GM18909 (cell line): Measurements from ENCODE around the gene RND1.
"Not testable (repeated sequence)": the region's sequence is repeated elsewhere in the genome, so short reads cannot be mapped to it uniquely, and the experiment has no call there.

Source experiments
- ATAC-seq: cut with Tn5 transposase; IDR thresholded peaks from one replicate; pipeline ENCODE4 v1.9.1; 2021; ENCODE audit warnings: mild to moderate bottlenecking; ENCODE audit not compliant: unreplicated experiment, poor library complexity

Gene RND1

DNA sequence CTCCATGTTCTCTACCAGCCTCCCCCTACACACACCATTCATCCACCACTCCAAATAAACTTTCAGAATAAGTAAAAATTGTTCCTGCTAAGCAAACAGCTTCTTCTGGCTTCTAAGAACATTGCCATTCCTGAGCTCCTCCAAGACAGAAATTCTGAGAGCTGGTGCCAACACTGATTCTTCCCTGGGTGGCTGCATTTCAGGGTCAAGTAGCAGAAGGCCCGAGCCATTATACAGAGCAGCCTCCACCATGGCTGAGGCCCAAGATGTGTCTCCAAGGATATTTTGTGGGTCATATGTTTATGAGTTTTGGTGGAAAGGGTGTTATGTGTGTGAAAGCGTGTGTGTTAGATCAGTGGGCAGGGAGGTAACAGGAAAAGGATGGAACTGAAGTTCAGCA lies 3.5 kb upstream of the RND1 start:
- ATAC-seq: no peak

DNA sequence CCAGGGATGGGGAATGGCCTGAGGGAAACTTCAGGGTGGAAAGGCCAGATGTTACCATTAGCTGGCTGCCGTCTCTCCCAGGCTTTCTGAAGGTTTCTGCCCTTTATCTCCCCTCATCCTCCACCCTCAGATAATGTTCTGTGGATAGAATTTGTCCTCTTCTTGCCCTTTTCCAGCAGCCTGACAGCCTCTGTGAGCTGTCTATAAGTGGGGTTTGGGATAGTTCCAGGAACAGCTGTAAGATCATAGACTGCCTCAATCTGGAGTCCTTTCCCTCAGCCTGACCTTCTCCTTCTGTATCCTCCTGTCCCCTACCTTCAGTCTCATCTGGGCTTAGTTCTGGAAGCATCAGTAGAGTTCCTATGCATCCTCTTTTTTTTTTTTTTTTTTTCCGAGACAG lies 2.8 kb upstream of the RND1 start:
- ATAC-seq: no peak

DNA sequence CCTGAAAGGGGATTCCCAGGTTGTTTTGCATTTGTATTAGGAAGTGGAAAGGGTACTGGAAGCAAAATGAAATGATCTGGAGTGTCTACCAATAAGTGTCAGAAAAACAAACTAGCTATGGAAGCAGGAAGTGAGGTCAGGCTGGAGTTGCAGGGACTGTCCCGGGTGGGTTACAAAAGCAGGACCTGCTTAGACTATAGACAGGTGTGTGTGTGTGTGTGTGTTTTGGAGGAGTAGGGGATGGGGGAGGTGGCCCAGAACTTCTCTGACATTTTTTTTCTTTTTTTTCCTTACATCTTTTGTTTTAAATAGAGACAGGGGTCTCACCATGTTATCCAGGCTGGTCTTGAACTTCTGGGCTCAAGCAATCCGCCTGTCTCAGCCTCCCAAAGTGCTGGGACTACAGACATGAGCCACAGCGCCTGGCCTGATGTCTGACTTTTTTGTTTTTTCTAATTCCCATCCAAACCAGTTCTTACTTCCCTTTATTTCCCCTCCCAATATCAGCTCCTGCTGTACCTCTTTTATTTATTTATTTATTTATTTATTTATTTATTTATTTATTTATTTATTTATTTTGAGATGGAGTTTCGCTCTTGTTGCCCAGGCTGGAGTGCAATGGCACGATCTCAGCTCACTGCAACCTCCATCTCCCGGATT lies 512 bp upstream of the RND1 start:
- ATAC-seq: peak; percentile 54

DNA sequence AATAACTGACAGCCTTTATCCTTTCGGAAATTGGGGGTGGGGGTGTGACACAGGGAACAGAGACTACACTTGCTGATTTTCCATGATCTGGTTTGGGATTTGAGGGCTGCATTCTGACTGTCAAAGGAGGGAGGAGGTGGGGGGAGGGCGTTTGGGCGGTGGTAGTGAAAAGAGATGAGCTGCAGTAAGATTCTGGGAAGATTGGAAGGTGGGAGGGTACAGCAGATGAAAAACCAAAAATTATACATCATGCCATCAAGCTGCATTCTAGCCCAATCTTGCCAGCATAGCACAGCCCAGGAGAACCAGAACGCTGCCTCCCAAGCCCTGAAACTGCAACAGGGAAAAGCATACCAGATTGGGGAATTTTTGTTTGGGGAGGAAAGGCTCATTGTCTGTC lies 2.4 kb downstream of the RND1 start:
- ATAC-seq: no peak

- no peak for ATAC-seq
These were observed 2.9 kb downstream of the RND1 start for GRCh38 chr12:48862760-48863159.

DNA sequence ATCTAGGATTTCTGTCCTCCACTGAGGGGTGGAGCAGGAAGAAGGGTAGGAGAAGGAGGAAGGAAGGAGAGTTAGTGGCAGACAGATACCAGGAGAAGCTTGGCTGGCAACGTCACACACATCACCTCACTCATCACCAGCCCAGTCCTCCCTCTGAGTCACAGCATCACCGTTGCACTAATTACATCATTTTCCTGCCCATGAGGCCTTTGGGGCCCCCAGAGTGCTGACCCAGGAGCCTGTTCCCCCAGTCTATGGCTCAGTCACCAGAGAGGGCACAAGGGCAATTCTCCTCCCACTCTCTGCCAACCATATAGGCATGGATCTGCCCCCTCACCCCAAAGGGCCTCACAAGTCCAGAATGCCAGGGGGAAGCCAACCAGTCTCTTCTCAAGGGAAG lies 4.6 kb downstream of the RND1 start:
- no peak for ATAC-seq

- ATAC-seq: not testable (repeated sequence)
These were observed 5.4 kb downstream of the RND1 start for GRCh38 chr12:48860236-48860635.

GRCh38 chr12:48859607-48860006 lies 6.1 kb downstream of the RND1 start:
- no peak for ATAC-seq

DNA sequence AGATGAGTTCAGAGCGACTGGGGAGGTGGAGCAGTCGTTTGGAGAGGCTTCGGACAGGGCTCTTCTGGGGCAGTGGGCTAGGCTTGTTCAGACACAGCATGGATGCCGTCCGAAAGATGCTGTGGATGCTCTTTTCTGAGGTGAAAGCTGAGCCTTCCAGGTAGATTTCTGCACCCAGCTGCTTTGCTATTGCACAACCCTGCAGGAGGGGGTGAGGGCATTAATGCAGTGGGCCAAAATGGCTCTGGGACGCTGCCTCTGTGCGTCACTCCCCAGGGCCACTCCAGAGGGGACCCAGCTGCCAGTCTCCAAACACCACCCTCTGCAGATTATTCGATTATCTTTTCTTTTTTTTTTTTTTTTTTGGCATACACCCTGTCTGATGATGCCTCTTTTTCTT lies 7.6 kb downstream of the RND1 start:
- ATAC-seq: no peak

- no peak for ATAC-seq
These were observed 8.2 kb downstream of the RND1 start for GRCh38 chr12:48857278-48857994.

- ATAC-seq: no peak
These were observed 9.3 kb downstream of the RND1 start for GRCh38 chr12:48856379-48856778.

- not testable (repeated sequence) for ATAC-seq
These were observed 10.7 kb downstream of the RND1 start for GRCh38 chr12:48854932-48855331.

DNA sequence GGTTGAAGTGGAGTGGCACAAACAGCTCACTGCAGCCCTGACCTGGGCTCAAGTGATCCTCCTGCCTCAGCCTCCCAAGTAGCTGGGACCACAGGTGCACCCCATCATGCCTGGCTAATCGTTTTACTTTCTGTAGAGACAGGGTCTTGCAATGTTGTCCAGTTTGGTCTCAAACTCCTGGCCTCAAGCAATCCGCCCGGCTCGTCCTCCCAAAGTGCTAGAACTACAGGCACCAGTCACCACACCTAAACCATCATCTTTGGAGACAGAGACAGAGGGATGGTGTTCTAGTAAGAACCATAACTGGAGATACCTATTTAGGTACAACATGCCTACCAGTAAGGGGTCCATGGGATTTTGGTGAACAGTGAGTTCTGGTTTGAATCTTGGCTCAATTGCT lies 11.2 kb downstream of the RND1 start:
- no peak for ATAC-seq

DNA sequence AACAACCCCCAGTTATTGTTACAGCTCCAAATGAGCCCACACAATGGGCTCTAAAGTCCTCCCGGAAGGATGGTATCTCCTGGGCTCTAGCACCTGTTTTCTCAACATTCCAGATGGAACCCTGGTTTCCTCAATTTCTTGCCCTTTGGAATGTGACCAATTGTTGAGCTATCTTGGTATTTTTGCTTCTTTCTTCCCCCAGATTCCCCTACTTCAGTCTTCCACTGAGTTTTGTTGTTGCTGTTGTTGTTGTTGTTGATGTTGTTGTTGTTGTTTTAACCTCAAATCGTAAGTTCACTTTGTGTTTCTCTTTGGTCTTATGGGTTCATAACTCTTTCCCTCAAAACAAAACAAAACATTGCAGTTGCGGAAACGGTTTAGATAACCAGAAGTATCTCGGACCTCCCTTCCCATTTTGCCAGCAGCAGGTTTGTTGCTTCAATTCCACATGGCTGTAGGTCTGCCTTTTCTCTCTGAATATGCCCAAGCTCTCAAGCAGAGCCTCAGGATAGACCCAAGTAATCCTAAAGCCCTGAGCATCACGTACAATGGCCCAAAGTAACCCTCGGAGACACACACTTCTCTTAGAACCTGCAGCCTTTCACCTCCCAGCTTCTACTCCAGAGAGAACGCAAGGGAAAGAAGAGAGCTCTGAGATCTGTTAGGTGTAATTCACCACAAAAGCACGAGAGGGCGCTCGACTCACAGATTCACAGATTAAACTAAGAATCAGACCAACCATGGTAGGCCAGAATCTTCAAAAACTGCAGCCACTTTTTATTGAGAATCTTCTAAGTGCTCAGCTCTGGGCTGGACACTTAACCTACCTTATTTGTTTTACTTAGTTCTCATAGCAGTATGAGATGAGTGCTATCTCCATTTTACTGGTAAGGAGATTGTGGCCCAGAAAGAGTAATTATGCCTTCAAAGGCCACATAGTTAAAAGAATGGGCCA lies 12.7 kb downstream of the RND1 start:
- ATAC-seq: peak; percentile 52

GRCh38 chr12:48851883-48852733 lies 13.6 kb downstream of the RND1 start, which contains the start of gene DDX23:
Gene DDX23 (minus strand): TSS chr12:48852163. CDS start chr12:48845782, 6,381 bp downstream.
- ATAC-seq: peak; percentile 95

GRCh38 chr12:48842021-48842420 lies 23.6 kb downstream of the RND1 start:
- ATAC-seq: not testable (repeated sequence)

DNA sequence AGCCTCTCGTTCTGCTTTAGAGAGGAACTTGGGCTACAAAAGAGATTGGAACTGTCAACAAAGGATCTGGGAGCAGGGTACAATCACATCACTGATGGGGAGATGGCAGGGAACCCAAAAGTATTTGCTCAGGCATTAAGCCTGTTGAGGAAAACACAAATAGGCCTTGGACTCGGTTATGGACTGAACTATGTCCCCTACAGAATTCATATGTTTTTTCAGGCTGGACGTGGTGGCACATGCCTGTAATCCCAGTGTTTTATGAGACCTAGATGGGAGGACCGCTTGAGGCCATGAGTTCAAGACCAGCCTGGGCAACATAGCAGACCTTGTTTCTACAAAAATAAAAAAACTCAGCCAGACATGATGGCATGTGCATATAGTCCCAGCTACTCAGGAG lies 27.6 kb downstream of the RND1 start:
- ATAC-seq: no peak

DNA sequence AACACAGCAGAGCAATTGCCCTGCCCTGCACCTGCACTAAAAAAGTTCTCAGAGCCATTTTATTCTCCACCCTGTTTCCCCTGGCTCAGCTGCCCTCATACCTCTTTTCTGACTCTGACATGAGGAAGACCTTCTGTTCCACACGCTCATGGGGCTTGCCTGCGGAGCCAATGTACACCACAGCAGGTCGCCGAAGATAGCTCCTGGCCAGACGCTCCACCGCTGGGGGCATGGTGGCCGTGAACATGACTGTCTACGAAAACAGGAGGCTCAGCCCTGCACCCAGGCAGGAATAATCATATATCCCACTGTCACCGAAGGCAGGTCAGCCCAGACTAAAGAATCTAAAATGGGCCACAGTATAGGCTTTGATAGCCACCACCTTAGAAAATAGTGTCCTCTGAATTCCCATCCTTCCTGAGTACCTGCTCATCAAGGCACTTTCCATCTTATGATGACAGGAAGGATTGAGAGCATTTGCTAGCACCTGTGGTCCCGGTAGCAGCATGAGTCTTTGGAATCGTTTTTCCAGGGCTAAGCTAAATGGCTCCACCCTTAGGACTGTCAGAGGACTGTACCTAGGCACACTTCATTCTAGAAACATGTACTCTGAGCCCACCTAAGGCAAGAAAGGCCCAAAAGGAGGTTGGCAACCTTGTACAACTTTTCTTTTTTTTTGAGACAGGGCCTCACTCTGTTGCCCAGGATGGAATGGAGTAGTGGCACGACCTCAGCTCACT lies 33.2 kb downstream of the RND1 start:
- no peak for ATAC-seq

GRCh38 chr12:48831257-48831656 lies 34.4 kb downstream of the RND1 start:
- ATAC-seq: no peak
